Stimulated activated CD8-positive, alpha-beta memory T cell treated with anti-CD3 and anti-CD28 coated beads, Interleukin-2, amount 100 ng/mL, for 48 hours (primary cell): ENCODE data around the gene PSMD11.
A peak's percentile ranks its signal among the peaks of the same experiment; 100 is the strongest.
"Not testable (repeated sequence)": the region's sequence is repeated elsewhere in the genome, so short reads cannot be mapped to it uniquely, and the experiment has no call there.

Source experiments
- DNase-seq, 2 donors: peaks; one replicate each; pipeline ENCODE4 v3.0.0-alpha.2; 2020; ENCODE audit warnings: low read depth in 2 of 2

Gene PSMD11

GRCh38 chr17:32444301-32445073, at the start of gene PSMD11:
Gene PSMD11 (plus strand): TSS chr17:32444510. CDS start chr17:32444524, 14 bp downstream.
- DNase-seq = peak; percentile 99

- no peak for DNase-seq
These were observed 48.0 kb upstream of the PSMD11 start for GRCh38 chr17:32396343-32396742.

- DNase-seq = no peak
These were observed 45.4 kb upstream of the PSMD11 start for GRCh38 chr17:32398946-32399345.

DNA sequence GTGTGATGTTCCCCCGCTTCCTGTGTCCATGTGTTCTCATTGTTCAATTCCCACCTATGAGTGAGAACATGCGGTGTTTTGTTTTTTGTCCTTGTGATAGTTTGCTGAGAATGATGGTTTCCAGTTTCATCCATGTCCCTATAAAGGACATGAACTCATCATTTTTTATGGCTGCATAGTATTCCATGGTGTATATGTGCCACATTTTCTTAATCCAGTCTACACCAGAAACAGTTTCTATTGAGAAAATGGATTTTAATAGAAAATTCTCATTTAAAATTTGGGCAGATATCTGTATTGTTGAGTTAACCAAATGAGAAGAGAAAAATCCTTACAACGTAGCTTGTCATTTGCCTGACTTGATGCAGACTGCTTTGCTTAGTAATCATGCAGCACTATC, 34.2 kb upstream of the PSMD11 start:
- not testable (repeated sequence) for DNase-seq

GRCh38 chr17:32426894-32427293, 17.4 kb upstream of the PSMD11 start:
- DNase-seq = no peak

DNA sequence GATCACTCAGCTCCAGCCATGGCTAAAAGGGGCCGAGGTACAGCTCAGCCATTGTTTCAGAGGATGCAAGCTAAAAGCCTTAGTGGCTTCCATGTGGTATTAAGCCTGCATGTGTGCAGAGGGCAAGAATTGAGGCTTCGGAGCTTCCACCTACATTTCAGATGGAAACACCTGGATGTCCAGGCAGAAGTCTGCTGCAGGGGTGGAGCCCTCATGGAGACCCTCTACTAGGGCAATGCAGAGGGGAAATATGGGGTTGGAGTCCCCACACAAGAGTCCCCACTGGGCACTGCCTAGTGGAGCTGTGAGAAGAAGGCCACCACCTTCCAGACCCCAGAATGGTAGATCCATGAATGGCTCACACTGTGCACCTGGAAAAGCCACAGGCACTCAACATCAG, 14.7 kb upstream of the PSMD11 start:
- DNase-seq = no peak

DNA sequence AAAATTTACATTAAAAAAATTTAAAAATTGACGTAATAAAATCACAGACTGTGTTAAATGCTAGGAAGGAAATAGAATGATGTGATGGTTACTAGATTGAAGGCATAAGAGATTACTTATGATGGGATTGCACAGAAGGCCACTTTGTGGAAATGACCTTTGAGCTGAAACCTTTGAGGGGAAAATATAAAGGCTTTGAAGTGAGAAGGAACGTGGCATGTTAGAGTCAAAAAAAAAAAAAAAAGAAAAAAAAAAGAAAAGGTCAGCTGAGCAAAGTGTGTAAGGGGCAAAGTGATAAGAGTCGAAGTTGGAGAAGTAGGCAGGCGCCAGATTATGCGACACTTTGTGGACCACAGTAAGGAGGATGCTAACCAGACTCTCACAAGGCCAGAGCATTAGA, 3.6 kb upstream of the PSMD11 start:
- no peak for DNase-seq

GRCh38 chr17:32441886-32442285, 2.4 kb upstream of the PSMD11 start:
- DNase-seq = no peak

- no peak for DNase-seq
These were observed 446 bp upstream of the PSMD11 start for GRCh38 chr17:32443827-32444300.

DNA sequence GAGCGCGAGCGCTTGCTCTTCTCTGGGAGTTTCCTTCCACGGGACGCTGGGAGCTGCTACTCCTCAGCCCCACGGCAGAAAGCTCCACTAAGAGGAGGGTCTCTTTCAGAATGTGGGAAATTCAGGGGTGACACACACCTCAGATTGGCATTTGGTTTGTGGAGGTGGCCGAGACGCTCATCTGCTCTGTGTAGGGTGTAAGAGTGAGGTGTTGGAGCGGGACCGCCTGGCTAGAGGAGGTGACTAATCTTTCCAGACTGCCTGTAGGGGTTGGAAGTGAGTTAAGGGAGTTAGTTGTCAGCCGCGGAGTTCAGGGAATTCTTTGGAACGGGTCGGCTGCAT, 735 bp downstream of the PSMD11 start:
- peak; percentile 17 to 31 for DNase-seq

- DNase-seq = no peak
These were observed 1.2 kb downstream of the PSMD11 start for GRCh38 chr17:32445497-32445896.

DNA sequence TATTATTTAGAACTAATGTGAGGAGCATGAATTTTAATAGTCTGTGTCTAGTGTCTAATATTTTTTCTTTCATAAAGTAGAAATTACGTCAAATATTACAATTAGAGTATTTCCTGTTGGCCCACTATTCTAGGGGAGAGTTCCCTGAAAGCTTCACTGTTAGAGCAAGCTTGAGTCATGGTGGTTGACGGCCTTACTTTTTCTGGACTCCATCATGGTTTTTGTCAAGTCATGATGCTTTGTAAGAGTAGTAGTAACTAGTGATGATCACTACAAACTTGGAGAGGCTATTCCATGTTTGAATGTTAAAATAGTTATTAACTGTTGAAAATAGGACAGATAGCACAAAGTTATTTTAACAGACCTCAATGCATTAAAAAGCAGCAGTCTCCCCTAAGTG, 1.7 kb downstream of the PSMD11 start:
- DNase-seq = no peak

DNA sequence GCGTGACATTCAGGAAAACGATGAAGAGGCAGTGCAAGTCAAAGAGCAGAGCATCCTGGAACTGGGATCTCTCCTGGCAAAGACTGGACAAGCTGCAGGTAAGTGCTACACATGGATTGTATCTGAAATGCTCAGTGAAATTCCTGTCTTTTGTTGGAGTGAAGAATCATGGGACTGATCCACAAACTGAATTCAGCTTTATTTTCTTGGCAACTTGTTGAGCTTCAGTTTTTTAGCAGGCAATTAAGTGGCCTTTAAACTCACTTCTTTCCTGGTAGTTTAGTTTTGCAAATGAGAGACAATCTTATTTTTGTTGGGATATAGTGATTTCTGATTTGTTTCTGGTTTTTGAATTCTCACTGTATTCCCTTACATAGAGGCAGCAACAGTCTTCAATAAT, 2.6 kb downstream of the PSMD11 start:
- no peak for DNase-seq

DNA sequence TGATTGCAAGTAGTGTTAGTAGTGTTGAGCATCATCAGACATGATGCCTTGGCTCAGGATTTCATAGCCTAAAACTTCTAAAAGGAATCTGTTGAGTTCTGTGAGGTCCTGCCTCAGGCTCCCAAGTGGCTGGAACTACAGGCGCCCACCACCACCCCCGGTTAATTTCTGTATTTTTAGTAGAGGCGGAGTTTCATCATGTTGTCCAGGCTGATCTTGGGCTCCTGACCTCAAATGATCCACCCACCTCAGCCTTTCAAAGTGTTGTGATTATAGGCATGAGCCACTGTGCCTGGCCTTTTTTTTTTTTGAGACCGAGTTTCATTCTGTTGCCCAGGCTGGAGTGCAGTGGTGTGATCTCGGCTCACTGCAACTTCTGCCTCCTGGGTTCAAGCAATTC, 5.7 kb downstream of the PSMD11 start:
- no peak for DNase-seq

DNA sequence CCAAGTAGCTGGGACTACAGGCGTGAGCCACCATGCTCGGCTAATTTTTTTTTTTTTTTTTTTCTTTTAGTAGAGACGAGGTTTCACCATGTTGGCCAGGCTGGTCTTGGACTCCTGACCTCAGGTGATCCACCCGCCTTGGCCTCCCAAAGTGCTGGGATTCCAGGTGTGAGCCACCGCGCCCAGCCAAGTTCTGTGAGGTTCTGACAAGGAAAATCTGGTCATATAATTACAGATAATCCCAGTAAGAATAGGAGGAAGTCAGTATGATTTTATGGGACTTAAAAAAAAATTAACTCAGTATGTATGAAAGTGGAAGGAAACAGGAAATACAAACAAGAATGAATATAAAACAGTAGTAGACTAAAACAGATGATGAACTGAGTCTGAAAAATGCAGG, 6.1 kb downstream of the PSMD11 start:
- DNase-seq = not testable (repeated sequence)

DNA sequence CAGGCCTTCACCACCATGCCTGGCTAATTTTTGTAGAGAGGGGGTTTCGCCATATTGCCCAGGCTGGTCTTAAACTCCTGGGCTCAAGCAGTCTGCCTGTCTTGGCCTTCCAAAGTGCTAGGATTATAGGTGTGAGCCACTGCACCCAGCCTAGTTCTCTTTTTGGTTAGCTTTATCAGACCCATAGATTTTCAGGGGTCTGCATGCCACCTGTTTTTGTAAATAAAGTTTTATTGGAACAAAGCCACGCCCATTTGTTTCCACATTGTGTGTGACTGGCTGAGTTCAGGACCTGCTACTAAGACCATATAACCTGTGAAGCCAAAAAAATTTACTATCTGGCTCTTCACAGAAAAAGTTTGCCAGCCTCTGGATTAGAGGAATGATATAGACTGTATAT, 7.6 kb downstream of the PSMD11 start:
- DNase-seq = no peak

DNA sequence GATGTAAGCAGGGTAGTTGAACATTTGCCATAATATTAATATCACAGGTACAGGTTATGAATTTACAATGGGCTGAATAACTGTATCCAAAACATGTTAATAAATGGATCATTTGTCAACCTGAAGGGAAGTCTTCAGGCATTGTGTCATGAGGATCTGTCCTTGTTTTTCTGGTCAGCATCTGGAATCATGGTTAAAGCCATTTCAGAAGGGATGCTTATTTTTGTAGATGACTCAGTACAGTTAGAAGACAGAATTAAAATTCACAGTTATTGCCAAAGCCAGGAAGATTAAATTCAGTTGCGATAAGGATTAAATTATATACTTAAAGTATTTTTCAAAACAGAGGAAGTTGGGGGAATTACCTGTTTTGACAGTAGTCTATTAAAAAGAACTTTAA, 8.0 kb downstream of the PSMD11 start:
- DNase-seq = no peak

DNA sequence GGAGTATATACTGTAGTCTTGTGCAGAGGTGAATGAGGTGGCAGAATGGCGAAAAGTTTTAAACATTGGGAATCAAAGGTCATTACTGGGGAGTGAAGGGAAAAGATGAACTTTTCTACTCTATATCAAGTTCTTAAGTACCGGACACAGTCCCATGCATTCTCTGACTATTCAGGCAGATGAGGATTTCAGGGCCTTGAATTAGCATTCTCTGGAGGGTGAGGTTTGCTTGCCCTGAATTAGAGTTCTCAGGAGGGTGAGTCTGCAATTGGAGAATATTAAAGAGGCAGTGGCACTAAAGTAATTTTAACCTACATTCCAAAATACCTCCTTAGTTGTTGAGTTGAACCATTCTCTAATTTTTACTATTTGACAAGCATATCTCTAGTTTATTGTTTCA, 9.1 kb downstream of the PSMD11 start:
- DNase-seq = no peak

DNA sequence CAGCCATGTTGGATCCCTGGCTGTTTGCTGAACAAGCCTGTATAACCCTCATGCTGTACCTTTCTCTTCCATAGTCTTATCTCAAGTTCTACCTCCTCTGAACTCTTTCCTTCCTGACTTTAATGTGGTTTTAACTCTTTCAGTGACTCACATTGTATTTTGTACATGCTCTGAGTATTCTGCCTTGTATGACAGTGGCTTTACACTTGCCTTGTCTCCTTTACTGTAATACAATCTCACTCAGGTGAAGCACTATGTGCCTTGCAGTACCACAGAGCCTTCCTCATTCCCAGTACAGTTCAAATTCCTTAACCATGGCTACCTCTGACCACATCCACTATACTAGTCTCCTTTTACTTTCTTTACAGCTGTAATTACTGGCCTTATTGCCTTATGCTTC, 14.1 kb downstream of the PSMD11 start:
- DNase-seq = no peak

DNA sequence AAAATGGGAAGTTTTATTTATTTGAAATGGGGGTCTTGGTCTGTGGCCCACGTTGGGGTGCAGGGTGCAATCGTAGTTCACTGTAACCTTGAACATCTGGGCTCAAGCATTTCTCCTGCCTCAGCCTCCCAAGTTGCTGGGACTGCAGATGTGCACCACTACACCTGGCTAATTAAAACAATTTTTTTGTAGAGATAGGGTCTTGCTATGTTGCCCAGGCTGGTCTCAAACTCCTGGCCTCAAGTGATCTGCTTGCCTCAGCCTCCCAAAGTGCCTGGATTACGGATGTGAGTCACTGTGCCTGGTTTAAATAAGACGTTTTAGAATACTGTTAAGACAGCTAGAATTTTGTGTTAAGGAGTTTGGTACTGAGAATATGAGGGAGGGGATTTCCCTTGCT, 15.7 kb downstream of the PSMD11 start:
- no peak for DNase-seq

- DNase-seq = no peak
These were observed 17.2 kb downstream of the PSMD11 start for GRCh38 chr17:32461498-32461852.

DNA sequence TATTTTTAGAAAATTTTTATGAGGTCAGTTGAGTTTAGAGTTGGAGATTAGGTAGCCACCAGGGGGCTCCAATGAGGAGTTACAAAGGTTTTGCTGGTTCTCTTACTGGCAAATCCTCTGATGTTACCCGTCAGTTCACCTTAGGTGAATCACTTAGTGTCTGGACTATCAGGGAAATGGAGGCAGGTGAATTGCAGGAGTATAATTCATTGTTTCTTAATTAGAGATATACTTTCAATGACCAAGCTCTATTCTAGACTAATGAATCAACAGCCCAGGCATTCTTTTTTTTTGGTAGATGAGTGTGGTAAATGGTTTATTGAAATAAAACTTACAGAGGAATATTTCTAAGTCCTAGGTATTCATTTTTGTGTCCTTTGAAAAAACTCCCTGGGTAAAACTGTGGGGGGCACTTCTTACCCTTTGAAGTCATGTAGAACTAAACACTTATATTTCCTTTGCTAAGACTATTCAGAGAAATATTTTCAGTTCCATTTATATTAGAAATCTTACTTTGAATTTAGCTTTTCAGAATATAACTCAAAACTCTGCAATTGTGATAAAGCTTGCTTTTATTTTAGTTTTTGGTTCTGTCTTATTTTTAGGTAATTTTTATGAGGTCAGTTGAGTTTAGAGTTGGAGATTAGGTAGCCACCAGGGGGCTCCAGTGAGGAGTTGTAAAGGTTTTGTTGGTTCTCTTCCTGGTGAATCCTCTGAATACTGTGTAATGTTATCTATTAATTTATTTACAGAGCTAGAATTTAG, 17.7 kb downstream of the PSMD11 start:
- peak; percentile 43 to 49 for DNase-seq

DNA sequence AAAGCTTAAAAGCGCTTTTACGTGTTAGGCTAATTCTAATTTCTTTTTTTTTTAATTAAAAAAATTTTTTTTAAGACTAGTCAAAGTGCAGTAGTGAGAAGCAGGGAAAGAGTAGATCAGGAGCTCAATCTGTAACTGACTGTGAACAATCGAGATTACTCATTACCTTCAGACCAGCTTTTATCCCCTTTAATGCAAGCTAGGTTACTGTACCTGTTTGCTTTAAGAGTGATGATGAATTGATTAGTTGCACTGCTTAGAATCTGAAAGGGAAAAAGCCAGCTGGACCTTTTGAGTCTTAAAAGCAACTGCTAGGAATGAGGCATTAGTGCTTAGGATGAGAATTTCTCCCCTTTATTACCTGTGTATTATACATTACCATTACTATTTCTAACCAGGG, 19.0 kb downstream of the PSMD11 start:
- no peak for DNase-seq
